Measurements from ENCODE around the gene ZNF845.
"Not testable (repeated sequence)": the region's sequence is repeated elsewhere in the genome, so short reads cannot be mapped to it uniquely, and the experiment has no call there.

GRCh38 chr19:53397918-53398317, 64.4 kb downstream of the ZNF845 start:
- TF ChIP-seq MAX (IDR thresholded peaks at IDR 0.05; ENCODE audit: insufficient read depth, insufficient read length); POLR2AphosphoS5 (IDR thresholded peaks at IDR 0.05; ENCODE audit: insufficient read depth, low read depth, low read length); POLR2A (IDR thresholded peaks at IDR 0.05; ENCODE audit: low read depth, low read length); JUN (IDR thresholded peaks at IDR 0.05; ENCODE audit: borderline replicate concordance, insufficient read depth, insufficient read length, low read depth); EZH2 (IDR thresholded peaks at IDR 0.05; ENCODE audit: borderline replicate concordance, low read depth, low read length, severe bottlenecking); MYC (IDR thresholded peaks at IDR 0.05; ENCODE audit: low read depth, low read length); FOS (IDR thresholded peaks at IDR 0.05; ENCODE audit: borderline replicate concordance, insufficient read depth, low read length): not testable (repeated sequence)
- TF ChIP-seq, protein P1, sequence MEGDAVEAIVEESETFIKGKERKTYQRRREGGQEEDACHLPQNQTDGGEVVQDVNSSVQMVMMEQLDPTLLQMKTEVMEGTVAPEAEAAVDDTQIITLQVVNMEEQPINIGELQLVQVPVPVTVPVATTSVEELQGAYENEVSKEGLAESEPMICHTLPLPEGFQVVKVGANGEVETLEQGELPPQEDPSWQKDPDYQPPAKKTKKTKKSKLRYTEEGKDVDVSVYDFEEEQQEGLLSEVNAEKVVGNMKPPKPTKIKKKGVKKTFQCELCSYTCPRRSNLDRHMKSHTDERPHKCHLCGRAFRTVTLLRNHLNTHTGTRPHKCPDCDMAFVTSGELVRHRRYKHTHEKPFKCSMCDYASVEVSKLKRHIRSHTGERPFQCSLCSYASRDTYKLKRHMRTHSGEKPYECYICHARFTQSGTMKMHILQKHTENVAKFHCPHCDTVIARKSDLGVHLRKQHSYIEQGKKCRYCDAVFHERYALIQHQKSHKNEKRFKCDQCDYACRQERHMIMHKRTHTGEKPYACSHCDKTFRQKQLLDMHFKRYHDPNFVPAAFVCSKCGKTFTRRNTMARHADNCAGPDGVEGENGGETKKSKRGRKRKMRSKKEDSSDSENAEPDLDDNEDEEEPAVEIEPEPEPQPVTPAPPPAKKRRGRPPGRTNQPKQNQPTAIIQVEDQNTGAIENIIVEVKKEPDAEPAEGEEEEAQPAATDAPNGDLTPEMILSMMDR (IDR thresholded peaks at IDR 0.05; ENCODE audit: extremely low read depth in 1 of 2, insufficient read depth in 1 of 2, low read depth in 1 of 2, low read length in 2 of 2): not testable (repeated sequence)

All from endothelial cell of umbilical vein (primary cell).